OCI-LY1 (cell line): ENCODE results near the gene CNTNAP2.

ENCODE experiments used
- EZH2 ChIP-seq: fragments of 200-600 bp; sonication (generic), shearing (Covaris generic); IDR thresholded peaks from 2 replicates; pipeline ENCODE4 v1.8.0; 2017; ENCODE audit warnings: borderline replicate concordance, mixed run types, mild to moderate bottlenecking, antibody characterized with exemption, low read length, moderate library complexity, mixed read lengths
- TF ChIP-seq, protein P1 (sequence below): fragments of 200-600 bp; sonication (generic), shearing (Covaris generic); IDR thresholded peaks from 2 replicates; pipeline ENCODE4 v1.5.1; 2017; ENCODE audit warnings: mild to moderate bottlenecking, antibody characterized with exemption, low read length, moderate library complexity, mixed read lengths

DNA sequence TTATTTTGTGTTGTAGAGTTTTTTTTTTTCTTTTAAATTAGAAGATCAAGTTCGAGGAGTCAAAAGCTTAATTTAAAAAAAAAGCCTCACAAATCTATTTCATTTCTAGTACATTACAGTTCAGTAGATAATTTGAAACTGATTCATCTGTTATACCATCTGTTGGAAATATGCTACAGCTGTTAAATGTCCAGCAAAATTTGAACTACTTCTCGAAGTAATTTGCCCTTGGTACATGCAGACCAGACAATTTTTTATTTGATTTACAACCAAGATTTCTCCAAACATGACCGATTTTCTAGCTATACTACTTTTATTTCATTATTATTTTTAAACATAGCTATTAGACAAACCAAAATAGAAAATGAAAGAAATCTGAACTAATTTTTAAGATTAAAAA, 647.9 kb downstream of the CNTNAP2 start:
- TF ChIP-seq, protein P1, sequence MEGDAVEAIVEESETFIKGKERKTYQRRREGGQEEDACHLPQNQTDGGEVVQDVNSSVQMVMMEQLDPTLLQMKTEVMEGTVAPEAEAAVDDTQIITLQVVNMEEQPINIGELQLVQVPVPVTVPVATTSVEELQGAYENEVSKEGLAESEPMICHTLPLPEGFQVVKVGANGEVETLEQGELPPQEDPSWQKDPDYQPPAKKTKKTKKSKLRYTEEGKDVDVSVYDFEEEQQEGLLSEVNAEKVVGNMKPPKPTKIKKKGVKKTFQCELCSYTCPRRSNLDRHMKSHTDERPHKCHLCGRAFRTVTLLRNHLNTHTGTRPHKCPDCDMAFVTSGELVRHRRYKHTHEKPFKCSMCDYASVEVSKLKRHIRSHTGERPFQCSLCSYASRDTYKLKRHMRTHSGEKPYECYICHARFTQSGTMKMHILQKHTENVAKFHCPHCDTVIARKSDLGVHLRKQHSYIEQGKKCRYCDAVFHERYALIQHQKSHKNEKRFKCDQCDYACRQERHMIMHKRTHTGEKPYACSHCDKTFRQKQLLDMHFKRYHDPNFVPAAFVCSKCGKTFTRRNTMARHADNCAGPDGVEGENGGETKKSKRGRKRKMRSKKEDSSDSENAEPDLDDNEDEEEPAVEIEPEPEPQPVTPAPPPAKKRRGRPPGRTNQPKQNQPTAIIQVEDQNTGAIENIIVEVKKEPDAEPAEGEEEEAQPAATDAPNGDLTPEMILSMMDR, result no peak
- TF ChIP-seq EZH2, result no peak
